Activated CD8-positive, alpha-beta memory T cell treated with anti-CD3 and anti-CD28 coated beads for 4 hours (primary cell): ENCODE data around the gene METTL27.
"Not testable (repeated sequence)": the region's sequence is repeated elsewhere in the genome, so short reads cannot be mapped to it uniquely, and the experiment has no call there.

Source experiments
- DNase-seq, 2 donors: peaks; one replicate each; pipeline ENCODE4 v3.0.0-alpha.2; 2020; ENCODE audit warnings: low read depth in 2 of 2

METTL27 gene

DNA sequence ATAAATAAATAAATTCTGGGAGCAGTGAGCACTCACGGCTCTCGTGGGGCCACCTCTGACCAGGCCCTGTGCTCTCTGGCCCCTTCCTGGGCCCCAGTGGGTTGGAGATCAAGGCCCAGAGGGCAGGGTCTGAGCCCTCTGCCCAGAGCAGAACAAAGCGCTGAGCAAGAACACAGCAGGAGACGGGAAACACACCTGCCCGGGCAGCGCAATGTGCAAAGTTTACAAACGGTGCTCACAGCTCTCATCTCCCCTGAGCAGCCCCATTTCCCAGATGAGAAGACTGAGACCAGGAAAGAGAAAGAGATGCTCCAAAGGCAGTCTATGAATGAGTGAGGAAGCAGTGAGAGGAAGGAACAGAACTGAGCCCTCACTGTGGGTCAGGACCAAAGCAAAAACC is 3.0 kb downstream of the METTL27 start:
- no peak for DNase-seq

GRCh38 chr7:73838642-73839041 is 3.7 kb downstream of the METTL27 start:
- no peak for DNase-seq

DNA sequence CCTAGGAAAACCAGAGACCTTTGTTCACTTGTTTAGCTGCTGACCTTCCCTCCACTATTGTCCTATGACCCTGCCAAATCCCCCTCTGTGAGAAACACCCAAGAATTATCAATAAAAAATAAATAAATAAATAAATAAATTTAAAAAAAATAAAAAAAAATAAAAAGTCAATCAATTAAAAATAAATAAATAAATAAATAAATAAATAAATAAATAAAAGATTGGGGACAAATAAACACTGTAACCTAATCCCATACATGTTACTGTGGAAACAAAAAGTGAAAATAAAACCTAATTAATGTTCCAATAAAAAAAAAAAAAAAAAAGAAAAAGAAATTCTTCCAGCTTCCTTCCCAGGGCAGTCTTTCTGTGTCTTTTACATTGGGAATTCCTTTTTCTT is 5.1 kb downstream of the METTL27 start:
- not testable (repeated sequence) for DNase-seq

GRCh38 chr7:73834626-73835191 is 7.6 kb downstream of the METTL27 start:
- DNase-seq = no peak

DNA sequence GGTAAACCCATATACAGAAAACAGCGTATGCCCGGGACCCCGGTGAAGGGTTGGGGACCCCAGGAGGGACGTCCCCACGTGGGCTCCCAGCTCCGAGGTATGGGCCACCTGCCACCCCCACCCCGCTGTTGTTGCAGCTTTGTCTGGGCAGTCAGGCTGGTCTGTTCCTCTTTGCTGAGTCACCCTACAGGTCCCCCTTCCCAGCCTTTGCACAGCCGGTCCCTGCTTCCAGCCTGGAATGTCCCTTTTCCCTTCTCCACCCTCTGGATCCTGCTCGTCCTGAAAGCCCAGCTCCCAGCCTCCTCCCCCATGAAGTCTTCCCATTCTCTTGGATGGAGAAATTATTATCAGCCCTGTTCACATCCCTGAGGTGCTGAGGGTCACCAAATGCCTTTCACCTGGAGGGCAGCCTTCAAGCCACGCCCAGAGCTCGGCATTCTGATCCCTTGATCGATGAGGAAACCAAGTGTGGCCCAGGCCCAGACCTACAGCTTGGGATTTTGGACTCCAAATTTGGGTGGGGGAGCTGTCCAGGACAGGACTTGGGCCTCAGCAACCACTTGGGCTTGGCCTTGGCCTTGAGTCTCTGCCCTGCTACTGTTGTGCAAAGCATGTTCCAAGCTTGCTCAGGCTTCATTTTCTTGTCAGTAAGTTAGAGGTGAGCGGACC is 8.9 kb downstream of the METTL27 start:
- DNase-seq = no peak

- DNase-seq = no peak
Measured at GRCh38 chr7:73832806-73833205, 9.5 kb downstream of the METTL27 start.

DNA sequence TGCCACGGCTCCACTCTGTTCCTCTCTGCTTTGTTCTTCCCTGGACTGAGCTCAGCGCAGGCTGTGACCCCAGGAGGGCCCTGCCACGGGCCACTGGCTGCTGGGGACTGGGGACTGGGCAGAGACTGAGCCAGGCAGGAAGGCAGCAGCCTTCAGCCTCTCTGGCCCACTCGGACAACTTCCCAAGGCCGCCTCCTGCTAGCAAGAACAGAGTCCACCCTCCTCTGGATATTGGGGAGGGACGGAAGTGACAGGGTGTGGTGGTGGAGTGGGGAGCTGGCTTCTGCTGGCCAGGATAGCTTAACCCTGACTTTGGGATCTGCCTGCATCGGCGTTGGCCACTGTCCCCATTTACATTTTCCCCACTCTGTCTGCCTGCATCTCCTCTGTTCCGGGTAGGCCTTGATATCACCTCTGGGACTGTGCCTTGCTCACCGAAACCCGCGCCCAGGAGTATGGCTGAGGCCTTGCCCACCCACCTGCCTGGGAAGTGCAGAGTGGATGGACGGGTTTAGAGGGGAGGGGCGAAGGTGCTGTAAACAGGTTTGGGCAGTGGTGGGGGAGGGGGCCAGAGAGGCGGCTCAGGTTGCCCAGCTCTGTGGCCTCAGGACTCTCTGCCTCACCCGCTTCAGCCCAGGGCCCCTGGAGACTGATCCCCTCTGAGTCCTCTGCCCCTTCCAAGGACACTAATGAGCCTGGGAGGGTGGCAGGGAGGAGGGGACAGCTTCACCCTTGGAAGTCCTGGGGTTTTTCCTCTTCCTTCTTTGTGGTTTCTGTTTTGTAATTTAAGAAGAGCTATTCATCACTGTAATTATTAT is 10.3 kb downstream of the METTL27 start:
- DNase-seq = no peak

DNA sequence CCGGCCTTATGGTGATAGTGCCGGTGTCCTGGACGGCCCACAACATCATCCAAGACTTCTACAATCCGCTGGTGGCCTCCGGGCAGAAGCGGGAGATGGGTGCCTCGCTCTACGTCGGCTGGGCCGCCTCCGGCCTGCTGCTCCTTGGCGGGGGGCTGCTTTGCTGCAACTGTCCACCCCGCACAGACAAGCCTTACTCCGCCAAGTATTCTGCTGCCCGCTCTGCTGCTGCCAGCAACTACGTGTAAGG is 10.8 kb downstream of the METTL27 start:
- DNase-seq = no peak

- DNase-seq = no peak
Measured at GRCh38 chr7:73830681-73831583, 11.4 kb downstream of the METTL27 start, which contains the start of gene CLDN4. Gene CLDN4 (plus strand): TSS chr7:73830996. CDS start chr7:73831202, 206 bp downstream.

GRCh38 chr7:73829921-73830680 is 12.2 kb downstream of the METTL27 start:
- DNase-seq = no peak

DNA sequence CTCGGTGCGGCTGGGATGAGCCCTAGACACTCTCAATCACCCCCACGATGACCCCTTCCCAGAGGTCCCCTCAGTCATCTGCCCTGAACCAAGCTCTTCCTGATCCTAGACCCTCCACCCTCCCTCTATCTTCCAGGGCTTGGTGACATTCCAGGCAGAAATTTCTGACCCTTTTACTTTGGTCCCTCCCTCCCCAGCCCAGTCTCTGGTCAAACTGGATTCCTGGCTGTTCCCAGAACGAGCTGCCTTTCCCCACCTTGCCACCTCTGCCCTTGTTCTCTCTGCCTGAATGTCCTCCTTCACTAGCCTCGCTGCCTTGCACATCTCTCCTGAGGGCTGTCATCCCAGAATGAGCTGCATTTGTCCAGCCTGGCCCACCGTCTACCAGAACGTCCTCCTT is 12.8 kb downstream of the METTL27 start:
- DNase-seq = no peak

GRCh38 chr7:73828972-73829371 is 13.3 kb downstream of the METTL27 start:
- no peak for DNase-seq

DNA sequence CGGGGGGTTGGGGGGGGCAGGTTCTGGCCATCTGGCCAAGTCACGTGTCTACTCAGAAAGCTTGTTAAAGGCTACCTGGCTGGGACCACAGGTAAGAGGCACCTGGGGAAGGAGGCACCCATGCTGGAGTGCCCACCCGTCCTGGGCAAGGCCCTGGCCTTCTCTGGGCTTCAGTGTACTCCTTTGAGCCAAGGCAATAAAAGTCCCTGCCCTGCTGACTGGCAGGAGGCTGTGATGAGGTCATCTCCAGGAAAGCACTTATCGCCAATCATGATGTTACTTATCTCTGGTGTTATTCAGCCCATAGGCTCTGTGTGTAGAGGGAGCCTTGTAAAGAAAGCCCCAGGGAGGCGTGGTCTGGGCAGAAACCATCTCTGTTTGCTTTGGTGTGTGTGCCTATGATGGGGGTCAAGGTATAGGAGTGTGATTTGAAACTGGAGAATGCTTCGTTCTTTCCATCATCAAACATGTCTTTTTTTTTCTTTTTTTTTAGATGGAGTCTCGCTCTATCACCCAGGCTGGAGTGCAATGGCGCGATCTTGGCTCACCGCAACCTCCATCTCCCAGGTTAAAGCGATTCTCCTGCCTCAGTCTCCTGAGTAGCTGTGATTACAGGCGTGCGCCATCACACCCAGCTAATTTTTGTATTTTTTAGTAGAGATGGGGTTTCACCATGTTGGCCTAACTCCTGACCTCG is 14.1 kb downstream of the METTL27 start:
- no peak for DNase-seq

DNA sequence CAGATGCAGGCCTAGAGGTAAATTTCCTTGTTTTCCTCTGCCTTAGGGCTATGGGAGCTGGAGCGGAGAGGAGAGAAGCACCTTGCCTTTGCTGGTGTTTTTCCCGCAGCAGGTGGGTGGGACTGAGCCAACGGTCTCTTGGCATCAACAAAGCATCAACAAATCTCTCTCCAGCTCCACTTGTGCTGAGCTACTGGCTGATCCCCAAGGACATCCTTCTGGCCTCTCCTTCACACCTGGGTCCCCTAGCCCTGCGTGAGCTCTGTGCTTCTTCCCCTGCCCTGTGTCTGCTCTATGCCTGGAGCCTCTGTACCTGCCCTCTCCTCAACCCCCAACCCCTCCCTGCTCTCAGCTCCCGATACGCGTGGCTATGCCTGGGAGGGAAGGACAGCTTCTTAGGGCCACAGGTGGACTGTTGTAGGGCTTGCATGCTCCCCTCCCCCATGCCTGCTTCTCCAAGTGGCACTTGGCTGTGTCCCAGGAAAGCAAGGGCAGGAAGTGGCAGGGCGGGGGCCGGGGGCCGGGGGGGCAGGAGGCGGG is 14.7 kb downstream of the METTL27 start:
- no peak for DNase-seq

GRCh38 chr7:73824986-73825385 is 17.3 kb downstream of the METTL27 start:
- no peak for DNase-seq

GRCh38 chr7:73823873-73824592 is 18.3 kb downstream of the METTL27 start:
- no peak for DNase-seq

DNA sequence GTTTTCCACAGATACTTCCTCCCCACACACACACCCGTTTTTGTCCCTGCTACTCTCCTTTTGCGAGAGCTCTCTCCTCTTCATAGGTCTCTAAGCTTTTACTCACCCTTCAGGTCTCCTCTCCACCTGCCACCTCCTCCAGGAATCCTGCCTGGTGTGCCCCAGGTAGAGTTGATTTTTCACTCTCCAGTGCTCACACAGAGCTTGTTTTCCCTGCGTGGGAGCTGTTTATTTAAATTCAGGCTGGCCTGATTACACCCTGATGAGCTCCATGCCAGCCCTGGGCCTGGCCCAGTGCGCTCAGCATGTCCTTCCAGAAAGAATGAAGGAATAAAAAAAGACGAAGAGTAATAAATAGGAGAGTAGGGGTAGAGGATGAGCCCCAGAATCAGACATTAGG is 19.1 kb downstream of the METTL27 start:
- no peak for DNase-seq

DNA sequence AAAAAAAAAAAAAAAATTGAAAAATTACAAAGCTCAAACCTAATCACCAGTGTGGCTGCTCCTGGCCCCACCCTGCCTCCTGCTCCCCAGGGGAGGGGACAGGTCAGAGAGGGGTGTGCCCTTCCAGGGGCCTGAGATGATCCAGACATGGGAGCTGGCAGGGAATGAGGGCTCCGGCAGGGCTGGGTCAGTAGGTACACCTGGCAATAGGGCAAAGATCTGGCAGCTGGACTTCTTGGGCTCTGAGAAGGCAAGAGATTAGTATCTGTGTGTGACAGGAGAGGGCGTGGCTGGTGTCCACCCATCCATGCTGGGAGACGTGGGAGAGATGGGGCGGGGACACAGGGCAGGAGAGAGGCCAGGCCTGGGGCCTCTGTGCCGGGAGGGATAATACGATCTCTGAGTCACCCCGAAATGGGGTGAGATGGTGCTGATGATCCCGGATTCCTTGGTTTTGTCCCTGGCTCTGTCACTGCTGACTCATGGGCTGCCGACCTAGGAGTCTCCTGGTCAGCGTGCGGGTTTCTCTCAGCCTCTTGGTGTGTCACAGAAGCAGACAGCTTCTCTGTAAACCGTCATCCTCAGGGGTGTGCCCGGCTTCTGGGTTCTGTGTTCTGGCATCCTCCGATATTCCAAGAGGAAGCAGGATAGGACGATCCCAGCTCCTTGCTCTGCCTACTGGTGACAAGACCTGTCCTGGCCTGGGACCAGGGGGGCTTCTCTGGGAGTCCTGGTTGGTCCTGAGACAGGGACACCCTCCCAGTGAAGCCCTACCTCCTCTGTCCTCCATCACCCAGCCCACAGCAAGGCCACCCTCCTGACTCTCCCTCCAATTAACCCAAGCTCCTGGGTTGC is 19.8 kb downstream of the METTL27 start:
- DNase-seq = no peak
